Neuronal stem cell (in vitro differentiated cells): ENCODE measurements around the gene LZIC.

Experiments used
- DNase-seq: peaks from one replicate; pipeline ENCODE4 v3.0.0-alpha.2; 2013; ENCODE audit warnings: low spot score
- H2AFZ ChIP-seq: one replicate; pipeline ENCODE4 v1.6.1; 2013; ENCODE audit warnings: mild to moderate bottlenecking, low read length, inconsistent platforms
- H2AK5ac ChIP-seq: 2 replicates; pipeline ENCODE4 v1.6.1; 2013; ENCODE audit warnings: low read depth, mild to moderate bottlenecking, inconsistent platforms, low read length, moderate library complexity, mixed read lengths
- H2BK120ac ChIP-seq: 2 replicates; pipeline ENCODE4 v1.6.1; 2013; ENCODE audit warnings: low read depth, mild to moderate bottlenecking, inconsistent platforms, low read length, moderate library complexity, mixed read lengths
- H2BK12ac ChIP-seq: one replicate; pipeline ENCODE4 v1.6.1; 2013; ENCODE audit warnings: low read length, inconsistent platforms
- H2BK15ac ChIP-seq: 2 replicates; pipeline ENCODE4 v1.6.1; 2013; ENCODE audit warnings: mild to moderate bottlenecking, low read length, inconsistent platforms, mixed read lengths
- H2BK5ac ChIP-seq: one replicate; pipeline ENCODE4 v1.6.1; 2013; ENCODE audit warnings: inconsistent platforms, mild to moderate bottlenecking, low read length, moderate library complexity
- H3K14ac ChIP-seq: one replicate; pipeline ENCODE4 v1.6.1; 2013; ENCODE audit warnings: low read length, inconsistent platforms
- H3K18ac ChIP-seq: 2 replicates; pipeline ENCODE4 v1.6.1; 2013; ENCODE audit warnings: low read length, inconsistent platforms
- H3K23ac ChIP-seq: 2 replicates; pipeline ENCODE4 v1.6.1; 2013; ENCODE audit warnings: low read depth, mild to moderate bottlenecking, mixed read lengths, low read length, inconsistent platforms; ENCODE audit not compliant: poor library complexity
- H3K27ac ChIP-seq: replicated peaks from 3 replicates; pipeline ENCODE4 v1.5.1; 2013; ENCODE audit warnings: low read length, inconsistent platforms
- H3K27me3 ChIP-seq, 3 experiments: 2 replicates each; pipeline ENCODE4 v1.6.1; 2013; ENCODE audit warnings: low read length in 3 of 3, mild to moderate bottlenecking in 2 of 3, inconsistent platforms in 1 of 3, low read depth in 1 of 3, mixed read lengths in 1 of 3, moderate library complexity in 1 of 3; ENCODE audit not compliant: control insufficient read depth in 3 of 3, insufficient read depth in 3 of 3
- H3K36me3 ChIP-seq, 2 donors: replicated peaks in 1 of 2; 2 replicates each; pipeline ENCODE4 v1.6.1; 2013; ENCODE audit warnings: low read length in 2 of 2; ENCODE audit not compliant: control insufficient read depth in 2 of 2, insufficient read depth in 2 of 2
- H3K4ac ChIP-seq: 2 replicates; pipeline ENCODE4 v1.6.1; 2013; ENCODE audit warnings: inconsistent platforms, mild to moderate bottlenecking, low read length, moderate library complexity
- H3K4me1 ChIP-seq, 2 donors: 1 replicate in 1 of 2; 2 replicates in 1 of 2; pipeline ENCODE4 v1.6.1; 2013; ENCODE audit warnings: low read length in 2 of 2, low read depth in 1 of 2; ENCODE audit not compliant: control insufficient read depth in 2 of 2, insufficient read depth in 1 of 2
- H3K4me2 ChIP-seq: one replicate; pipeline ENCODE4 v1.6.1; 2013; ENCODE audit warnings: mild to moderate bottlenecking, low read length, inconsistent platforms; ENCODE audit not compliant: insufficient read depth, poor library complexity, severe bottlenecking
- H3K4me3 ChIP-seq, 2 donors: 2 replicates each; pipeline ENCODE4 v1.5.1; 2013; ENCODE audit warnings: low read length in 2 of 2, mild to moderate bottlenecking in 2 of 2, inconsistent platforms in 1 of 2, moderate library complexity in 1 of 2
- H3K79me1 ChIP-seq: one replicate; pipeline ENCODE4 v1.6.1; 2013; ENCODE audit warnings: low read depth, mild to moderate bottlenecking, inconsistent platforms, low read length, moderate library complexity
- H3K9ac ChIP-seq: one replicate; pipeline ENCODE4 v1.6.1; 2013; ENCODE audit warnings: mild to moderate bottlenecking, low read depth, low read length, inconsistent platforms; ENCODE audit not compliant: poor library complexity
- H3K9me3 ChIP-seq, 2 donors: replicated peaks in 1 of 2; 2 replicates each; pipeline versions ENCODE3 to v1.6.1; 2013; ENCODE audit warnings: low read length in 2 of 2, mild to moderate bottlenecking in 2 of 2, inconsistent platforms in 1 of 2, low read depth in 1 of 2, mixed read lengths in 1 of 2, moderate library complexity in 1 of 2; ENCODE audit not compliant: control insufficient read depth in 2 of 2, insufficient read depth in 1 of 2
- H4K8ac ChIP-seq: one replicate; pipeline ENCODE4 v1.6.1; 2013; ENCODE audit warnings: low read depth, mild to moderate bottlenecking, inconsistent platforms, low read length, moderate library complexity
- H4K91ac ChIP-seq: one replicate; pipeline ENCODE4 v1.6.1; 2013; ENCODE audit warnings: low read length, low read depth, mild to moderate bottlenecking, inconsistent platforms; ENCODE audit not compliant: poor library complexity
- WGBS, 2 donors: extraction: QIAGEN DNeasy Blood & Tissue Kit; methylation state at CpG; one replicate each; pipeline ENCODE4 v1.1.7; 2013; ENCODE audit warnings: missing lambda C conversion rate in 2 of 2, mixed read lengths in 1 of 2; ENCODE audit not compliant: insufficient read length in 2 of 2, insufficient replicate concordance in 1 of 2; ENCODE audit errors: extremely low coverage in 2 of 2; 5-methylcytosine and 5-hydroxymethylcytosine counted together

The LZIC gene

GRCh38 chr1:9900142-9901043 is 42.8 kb downstream of the LZIC start:
- WGBS, 2 donors, result no CpG with 5 or more reads among the region's 18 CpGs
- H3K14ac ChIP-seq, result no peak overlapping the region
- no peak for DNase-seq
- H3K9me3 ChIP-seq, result no peaks in the 10 kb centered on the region
- H2AK5ac ChIP-seq, result peak overlapping the region; percentile 7
- no peaks in the 10 kb centered on the region for H3K27me3 ChIP-seq
- no peak overlapping the region for H2BK120ac ChIP-seq
- peaks cover 0 to 5% of the 10 kb centered on the region in 2 donors for H3K4me1 ChIP-seq
- H3K79me1 ChIP-seq, result peaks cover 5% of the 10 kb centered on the region
- H2BK15ac ChIP-seq, result no peak overlapping the region
- peak overlapping the region; percentile 34 for H3K23ac ChIP-seq
- H4K8ac ChIP-seq, result no peak overlapping the region
- H3K4ac ChIP-seq, result no peak overlapping the region
- no peak overlapping the region for H3K4me3 ChIP-seq
- no peak overlapping the region for H3K4me2 ChIP-seq
- no peaks in the 10 kb centered on the region for H3K36me3 ChIP-seq
- no peak overlapping the region for H4K91ac ChIP-seq
- no peak overlapping the region for H2BK5ac ChIP-seq
- no peak overlapping the region for H3K27ac ChIP-seq
- no peak overlapping the region for H2AFZ ChIP-seq
- peak overlapping the region; percentile 86 for H3K18ac ChIP-seq
- no peak overlapping the region for H3K9ac ChIP-seq
- no peak overlapping the region for H2BK12ac ChIP-seq

GRCh38 chr1:9894115-9894514 is 49.1 kb downstream of the LZIC start:
- H2BK5ac ChIP-seq, result no peak overlapping the region
- no peak overlapping the region for H3K18ac ChIP-seq
- no peak overlapping the region for H3K9ac ChIP-seq
- H3K4me1 ChIP-seq, result peaks cover 19 to 21% of the 10 kb centered on the region in 2 donors
- H2BK12ac ChIP-seq, result no peak overlapping the region
- no peak overlapping the region for H4K8ac ChIP-seq
- H3K27ac ChIP-seq, result peak overlapping the region; percentile 14
- WGBS, 2 donors, result no CpG with 5 or more reads among the region's 3 CpGs
- peaks cover 0 to 5% of the 10 kb centered on the region in 2 donors for H3K36me3 ChIP-seq
- no peak overlapping the region for H3K4me3 ChIP-seq
- H2AK5ac ChIP-seq, result no peak overlapping the region
- DNase-seq, result no peak
- no peak overlapping the region for H2BK15ac ChIP-seq
- no peak overlapping the region for H3K14ac ChIP-seq
- H3K4ac ChIP-seq, result no peak overlapping the region
- H2AFZ ChIP-seq, result no peak overlapping the region
- no peak overlapping the region for H2BK120ac ChIP-seq
- H3K4me2 ChIP-seq, result no peak overlapping the region
- H3K9me3 ChIP-seq, result peaks cover 0 to 3% of the 10 kb centered on the region in 2 donors
- H3K79me1 ChIP-seq, result peaks cover 2% of the 10 kb centered on the region
- H4K91ac ChIP-seq, result no peak overlapping the region
- H3K27me3 ChIP-seq, result no peaks in the 10 kb centered on the region
- no peak overlapping the region for H3K23ac ChIP-seq

- no peak overlapping the region for H4K8ac ChIP-seq
- H3K4ac ChIP-seq, result no peak overlapping the region
- peak overlapping the region; percentile 11 for H2AK5ac ChIP-seq
- H3K4me1 ChIP-seq, result peaks cover 27 to 29% of the 10 kb centered on the region in 2 donors
- H2BK12ac ChIP-seq, result no peak overlapping the region
- H2BK15ac ChIP-seq, result peak overlapping the region; percentile 27
- peaks cover 4% of the 10 kb centered on the region for H3K79me1 ChIP-seq
- H2BK120ac ChIP-seq, result peak overlapping the region; percentile 42
- H3K18ac ChIP-seq, result peak overlapping the region; percentile 82
- no peak overlapping the region for H3K4me3 ChIP-seq
- no peak overlapping the region for H3K9ac ChIP-seq
- H3K23ac ChIP-seq, result no peak overlapping the region
- H3K27me3 ChIP-seq, result no peaks in the 10 kb centered on the region
- no peak for DNase-seq
- H2BK5ac ChIP-seq, result no peak overlapping the region
- WGBS, 2 donors, result no CpG with 5 or more reads among the region's 14 CpGs
- H2AFZ ChIP-seq, result no peak overlapping the region
- peaks cover 0 to 3% of the 10 kb centered on the region in 2 donors for H3K9me3 ChIP-seq
- H3K36me3 ChIP-seq, result peaks cover 0 to 5% of the 10 kb centered on the region in 2 donors
- H3K27ac ChIP-seq, result peak overlapping the region; percentile 80
- H4K91ac ChIP-seq, result no peak overlapping the region
- H3K4me2 ChIP-seq, result no peak overlapping the region
- no peak overlapping the region for H3K14ac ChIP-seq
Measured at GRCh38 chr1:9892563-9893528, 50.3 kb downstream of the LZIC start.
